ENCODE results near the gene DTYMK. TPM values are rescaled to one million over a fixed set of nuclear protein-coding genes. Genes with fewer than 3 reads are reported as not detected.

DTYMK gene
- total RNA-seq, 2 experiments from 2014 or later: 54.8 to 57.7 TPM

GRCh38 chr2:241652142-241652541 is 34.5 kb downstream of the DTYMK start:
- H3K4me3 Mint-ChIP-seq: no peak overlapping the region
- no peaks in the 10 kb centered on the region for H3K9me3 Mint-ChIP-seq
- ChIA-PET CTCF (interaction anchor here (1.3 kb wide), 1 partner anchor 226 kb away, joined by 3 read pairs; no protein-coding TSS in a partner anchor), POLR2A (interaction anchor here (1.6 kb wide), 1 partner anchor 14 kb away, joined by 6 read pairs; the partner anchor contains the start of gene ATG4B)
- no peak overlapping the region for H3K27ac Mint-ChIP-seq
- H3K4me1 Mint-ChIP-seq: peaks cover 3% of the 10 kb centered on the region
- DNase-seq: no peak
- no peaks in the 10 kb centered on the region for H3K27me3 Mint-ChIP-seq
- H3K36me3 Mint-ChIP-seq (ENCODE audit: low read depth): peaks cover 29% of the 10 kb centered on the region

DNA sequence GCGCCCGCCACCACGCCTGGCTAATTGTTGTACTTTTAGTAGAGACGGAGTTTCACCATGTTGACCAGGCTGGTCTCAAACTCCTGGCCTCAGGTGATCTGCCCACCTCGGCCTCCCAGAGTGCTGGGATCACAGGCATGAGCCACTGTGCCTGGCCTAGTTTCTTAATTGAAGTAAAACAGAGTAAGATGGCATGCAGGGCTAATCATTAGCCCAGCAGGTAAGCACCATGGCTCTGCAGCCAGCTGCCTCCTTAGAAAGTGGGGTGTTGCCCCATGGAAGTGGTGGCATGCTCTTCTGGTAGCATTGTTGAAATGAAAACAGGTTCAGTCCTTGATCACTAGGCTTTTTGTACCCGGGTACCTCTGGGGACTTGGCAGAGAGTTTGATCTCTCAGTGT is 36.7 kb downstream of the DTYMK start:
- Mint-ChIP-seq H3K4me3 (no peak overlapping the region), H3K27ac (no peak overlapping the region), H3K4me1 (peaks cover 3% of the 10 kb centered on the region), H3K9me3 (no peaks in the 10 kb centered on the region), H3K27me3 (no peaks in the 10 kb centered on the region), H3K36me3 (ENCODE audit: low read depth) (peaks cover 18% of the 10 kb centered on the region)
- DNase-seq: no peak
- POLR2A ChIA-PET: no interaction called here
- CTCF ChIA-PET: no interaction called here

- POLR2A ChIA-PET: interaction anchor here (1.9 kb wide), 1 partner anchor 11 kb away, joined by 9 read pairs; the partner anchor contains the start of gene ATG4B
- H3K36me3 Mint-ChIP-seq (ENCODE audit: low read depth): peaks cover 17% of the 10 kb centered on the region
- DNase-seq: no peak
- no peaks in the 10 kb centered on the region for H3K9me3 Mint-ChIP-seq
- H3K27ac Mint-ChIP-seq: no peak overlapping the region
- no peaks in the 10 kb centered on the region for H3K27me3 Mint-ChIP-seq
- CTCF ChIA-PET: no interaction called here
- H3K4me1 Mint-ChIP-seq: peaks cover 3% of the 10 kb centered on the region
- H3K4me3 Mint-ChIP-seq: no peak overlapping the region
Measured at GRCh38 chr2:241649404-241649803, 37.2 kb downstream of the DTYMK start.

DNA sequence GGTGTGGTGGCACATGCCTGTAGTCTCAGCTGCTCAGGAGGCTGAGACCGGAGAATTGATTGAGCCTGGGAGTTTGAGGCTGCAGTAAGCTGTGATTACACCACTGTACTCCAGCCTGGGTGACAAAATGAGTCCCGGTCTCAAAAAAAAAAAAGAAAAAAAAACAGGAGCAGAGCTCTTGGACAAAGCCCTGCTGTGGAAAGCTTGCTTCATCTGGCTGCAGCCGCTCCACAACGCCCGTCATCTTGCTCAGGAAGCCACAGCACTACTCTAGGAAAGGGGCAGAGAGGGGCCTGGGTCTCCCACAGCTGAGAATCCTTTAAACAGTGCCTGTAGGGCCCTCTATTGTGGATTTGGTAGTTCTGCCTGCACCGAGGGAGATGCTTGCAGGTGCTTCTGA is 38.2 kb downstream of the DTYMK start:
- no peaks in the 10 kb centered on the region for H3K9me3 Mint-ChIP-seq
- ChIA-PET CTCF (no interaction called here), POLR2A (interaction anchor here (0.9 to 1.9 kb wide), 2 partner anchors 10 to 38 kb away, joined by 3 to 9 read pairs; partner anchors contain the start of genes ATG4B and DTYMK)
- no peaks in the 10 kb centered on the region for H3K27me3 Mint-ChIP-seq
- H3K4me3 Mint-ChIP-seq: no peak overlapping the region
- H3K27ac Mint-ChIP-seq: no peak overlapping the region
- H3K36me3 Mint-ChIP-seq (ENCODE audit: low read depth): peaks cover 19% of the 10 kb centered on the region
- peaks cover 3% of the 10 kb centered on the region for H3K4me1 Mint-ChIP-seq
- DNase-seq: no peak

GRCh38 chr2:241645915-241646645 is 40.5 kb downstream of the DTYMK start:
- Mint-ChIP-seq H3K27me3 (no peaks in the 10 kb centered on the region), H3K27ac (no peak overlapping the region), H3K4me1 (peaks cover 7% of the 10 kb centered on the region), H3K4me3 (no peak overlapping the region), H3K36me3 (ENCODE audit: low read depth) (peaks cover 12% of the 10 kb centered on the region), H3K9me3 (no peaks in the 10 kb centered on the region)
- ChIA-PET POLR2A (interaction anchor here (0.9 to 1.6 kb wide), 2 partner anchors 8 to 10 kb away, joined by 3 to 6 read pairs; partner anchors contain the start of gene ATG4B), CTCF (interaction anchor here (0.7 kb wide), 1 partner anchor 232 kb away, joined by 3 read pairs; no protein-coding TSS in a partner anchor)
- no peak for DNase-seq

DNA sequence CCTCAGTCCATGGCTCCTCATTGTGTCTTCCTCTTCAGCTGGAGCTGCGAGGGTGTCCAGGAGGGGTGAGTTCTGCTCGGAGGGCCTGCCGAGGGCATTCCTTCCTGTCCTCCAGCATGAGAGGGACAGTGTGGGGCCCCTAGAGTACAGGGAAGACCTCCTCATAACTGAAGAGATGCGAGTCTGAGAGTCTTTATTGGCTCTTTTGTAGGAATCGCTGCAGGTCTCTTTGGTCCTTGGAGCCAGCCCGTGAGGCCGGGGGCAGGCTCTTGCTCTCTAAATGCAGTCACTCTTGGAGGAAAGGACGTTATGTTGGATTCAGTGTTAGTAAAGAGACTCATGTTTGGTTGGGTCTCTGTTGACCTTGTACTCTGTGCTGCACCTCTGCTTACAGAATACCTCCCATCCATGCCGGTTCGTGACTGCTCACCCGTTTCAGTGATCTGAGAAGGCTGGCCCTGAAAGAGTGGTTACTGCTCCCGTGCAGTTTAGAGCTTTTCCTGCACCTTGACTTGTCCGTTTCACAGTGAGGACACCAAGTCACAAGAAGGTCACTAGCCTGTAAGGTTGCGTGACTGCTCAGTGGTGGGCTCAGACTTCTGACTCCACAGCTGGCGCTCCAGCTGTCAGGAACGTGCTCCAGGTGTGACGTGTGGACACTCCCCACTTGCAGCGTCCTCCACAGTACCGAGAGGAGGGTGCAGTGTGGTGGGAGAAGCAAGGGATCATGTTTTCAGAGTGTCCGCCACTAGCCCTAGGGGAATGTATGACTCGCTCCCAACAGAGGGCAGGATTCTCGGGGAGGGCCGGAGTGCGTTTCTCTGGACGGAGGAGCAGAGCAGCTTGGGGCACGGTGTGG is 41.3 kb downstream of the DTYMK start:
- CTCF ChIA-PET: no interaction called here
- no peak overlapping the region for H3K4me3 Mint-ChIP-seq
- POLR2A ChIA-PET: no interaction called here

DNA sequence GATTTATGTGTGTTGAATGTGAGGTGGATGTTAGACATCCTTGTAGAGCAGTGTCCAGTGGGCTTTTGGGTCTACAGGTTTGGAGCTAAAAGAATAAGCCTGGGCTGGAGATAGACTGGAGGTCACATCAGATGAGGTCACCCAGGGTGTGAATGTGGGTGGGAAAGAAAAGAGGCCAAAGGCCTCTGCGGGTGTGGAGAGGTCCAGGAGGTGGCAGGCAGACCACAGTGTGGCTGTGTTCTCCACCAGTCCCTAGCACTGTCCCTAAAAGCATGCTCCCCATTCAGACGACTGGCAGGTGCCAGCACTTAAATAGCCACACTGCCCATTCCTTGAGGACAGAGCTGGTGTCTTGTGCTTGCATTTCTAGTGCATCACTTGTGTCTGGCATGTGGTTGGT is 45.0 kb downstream of the DTYMK start:
- POLR2A ChIA-PET: interaction anchor here (0.7 kb wide), 1 partner anchor 15 kb away, joined by 3 read pairs; no protein-coding TSS in a partner anchor
- peaks cover 36% of the 10 kb centered on the region for H3K4me1 Mint-ChIP-seq
- H3K27me3 Mint-ChIP-seq: no peaks in the 10 kb centered on the region
- H3K9me3 Mint-ChIP-seq: peaks cover 4% of the 10 kb centered on the region
- H3K36me3 Mint-ChIP-seq (ENCODE audit: low read depth): peaks cover 32% of the 10 kb centered on the region
- no peak for DNase-seq
- CTCF ChIA-PET: interaction anchor here (1.0 to 2.8 kb wide), 2 partner anchors 17 to 31 kb away, joined by 3 to 10 read pairs; no protein-coding TSS in a partner anchor
- H3K27ac Mint-ChIP-seq: no peak overlapping the region
- no peak overlapping the region for H3K4me3 Mint-ChIP-seq

More for the DNA sequence above, 41.3 kb downstream of the DTYMK start:
- Mint-ChIP-seq H3K27me3 (no peaks in the 10 kb centered on the region), H3K4me1 (peaks cover 15% of the 10 kb centered on the region), H3K9me3 (no peaks in the 10 kb centered on the region), H3K27ac (no peak overlapping the region), H3K36me3 (ENCODE audit: low read depth) (peaks cover 15% of the 10 kb centered on the region)
- DNase-seq: no peak

DNA sequence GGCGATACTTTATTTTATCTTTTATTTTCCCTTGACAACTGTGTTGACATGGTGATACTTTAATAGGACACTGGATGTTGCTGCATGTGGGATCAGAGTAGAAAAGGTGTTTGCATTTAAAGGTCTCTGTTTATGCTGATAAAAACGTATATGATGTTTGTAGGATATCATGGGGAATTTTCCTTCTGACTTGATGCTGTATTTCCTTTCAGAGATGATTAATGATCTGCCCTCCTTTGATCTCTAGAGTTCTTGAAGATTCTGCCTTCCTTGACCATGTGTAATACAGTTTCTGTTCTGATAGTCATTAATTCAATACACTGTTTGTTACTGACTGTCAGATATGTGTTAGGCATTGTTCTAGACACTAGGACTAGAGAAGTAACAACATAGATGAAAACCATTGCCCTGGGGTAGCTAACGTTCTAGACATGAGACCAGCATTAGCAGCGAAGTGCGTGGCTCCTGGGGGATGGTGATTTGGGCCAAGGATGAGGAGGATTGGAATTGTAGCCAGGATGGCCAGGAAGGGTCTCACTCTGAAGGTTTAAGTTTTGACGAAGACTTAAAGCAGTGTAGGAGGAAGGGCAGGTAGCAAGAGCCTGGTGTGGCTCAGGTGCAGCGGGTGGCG is 46.3 kb downstream of the DTYMK start:
- H3K27me3 Mint-ChIP-seq: no peaks in the 10 kb centered on the region
- no peak overlapping the region for H3K4me3 Mint-ChIP-seq
- POLR2A ChIA-PET: no interaction called here
- H3K27ac Mint-ChIP-seq: no peak overlapping the region
- peaks cover 4% of the 10 kb centered on the region for H3K9me3 Mint-ChIP-seq
- CTCF ChIA-PET: interaction anchor here (2.8 kb wide), 1 partner anchor 19 kb away, joined by 10 read pairs; no protein-coding TSS in a partner anchor
- peaks cover 42% of the 10 kb centered on the region for H3K4me1 Mint-ChIP-seq
- H3K36me3 Mint-ChIP-seq (ENCODE audit: low read depth): peaks cover 29% of the 10 kb centered on the region
- no peak for DNase-seq

DNA sequence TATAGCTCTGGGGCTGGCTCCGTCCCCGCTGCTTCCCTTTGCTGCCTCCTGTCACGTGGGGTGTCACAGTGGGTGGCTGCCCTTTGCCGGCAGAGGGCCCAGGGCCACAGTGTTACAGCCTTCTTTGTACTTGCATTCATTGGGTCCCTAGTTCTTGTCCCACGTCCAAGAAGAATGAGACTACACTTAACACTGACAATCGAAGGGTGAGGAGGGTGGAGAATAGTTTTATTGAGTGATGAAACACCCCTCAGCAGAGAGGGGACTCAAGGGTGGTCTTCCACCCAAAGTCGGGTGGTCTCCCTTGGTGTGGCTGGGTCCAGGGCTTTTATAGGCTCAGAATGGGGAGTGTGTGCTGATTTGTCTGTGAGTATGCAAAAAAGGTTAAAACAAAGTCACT is 47.2 kb downstream of the DTYMK start:
- ChIA-PET CTCF (interaction anchor here (1.2 to 1.9 kb wide), 2 partner anchors 19 to 63 kb away, joined by 3 to 10 read pairs; partner anchors contain the start of gene ING5), POLR2A (interaction anchor here (4.1 kb wide), 1 partner anchor 22 kb away, joined by 21 read pairs; no protein-coding TSS in a partner anchor)
- no peak overlapping the region for H3K27ac Mint-ChIP-seq
- H3K4me3 Mint-ChIP-seq: no peak overlapping the region
- DNase-seq: no peak
- peaks cover 4% of the 10 kb centered on the region for H3K9me3 Mint-ChIP-seq
- peaks cover 31% of the 10 kb centered on the region for H3K36me3 Mint-ChIP-seq (ENCODE audit: low read depth)
- peaks cover 48% of the 10 kb centered on the region for H3K4me1 Mint-ChIP-seq
- no peaks in the 10 kb centered on the region for H3K27me3 Mint-ChIP-seq

DNA sequence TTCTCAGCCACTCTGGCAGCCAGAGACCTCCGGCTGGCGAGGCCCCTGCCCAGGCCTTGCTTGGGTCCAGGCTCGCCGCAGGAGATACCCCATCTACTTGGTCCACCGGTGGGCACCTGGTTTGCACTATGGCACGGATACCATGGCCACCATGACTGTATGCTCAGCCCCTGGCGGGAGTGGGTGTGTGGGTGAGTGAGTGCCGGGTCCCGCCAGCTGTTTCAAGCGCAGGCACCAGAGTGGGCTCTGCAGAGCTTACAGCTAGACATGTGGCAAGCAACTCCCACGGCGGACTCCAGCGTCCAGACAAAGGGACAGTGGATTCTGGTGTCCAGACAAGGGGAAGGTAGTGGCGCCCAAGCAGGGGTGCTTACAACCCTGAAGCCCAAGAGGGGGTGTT is 47.7 kb downstream of the DTYMK start:
- CTCF ChIA-PET: interaction anchor here (1.1 to 1.9 kb wide), 4 partner anchors 20 to 63 kb away, joined by 3 to 10 read pairs (median 6); partner anchors contain the start of genes DTYMK and ING5
- peaks cover 48% of the 10 kb centered on the region for H3K4me1 Mint-ChIP-seq

GRCh38 chr2:241637795-241638660 is 48.6 kb downstream of the DTYMK start:
- H3K4me3 Mint-ChIP-seq: peak overlapping the region; percentile 89
- ChIA-PET CTCF (interaction anchor here (0.6 to 1.9 kb wide), 9 partner anchors 21 to 488 kb away, joined by 3 to 10 read pairs (median 3); partner anchors contain the start of genes DTYMK, ING5 and PASK), POLR2A (interaction anchor here (0.8 to 4.1 kb wide), 14 partner anchors 9 to 1052 kb away, joined by 3 to 21 read pairs (median 6); partner anchors contain the start of genes CAPN10, D2HGDH, DTYMK and ING5)
- H3K27ac Mint-ChIP-seq: peak overlapping the region; percentile 78
- peaks cover 48% of the 10 kb centered on the region for H3K4me1 Mint-ChIP-seq
- H3K36me3 Mint-ChIP-seq (ENCODE audit: low read depth): peaks cover 35% of the 10 kb centered on the region
- DNase-seq: peak; percentile 43
- no peaks in the 10 kb centered on the region for H3K27me3 Mint-ChIP-seq
- peaks cover 4% of the 10 kb centered on the region for H3K9me3 Mint-ChIP-seq

More for the DNA sequence above, 47.7 kb downstream of the DTYMK start:
- no peak for DNase-seq
- Mint-ChIP-seq H3K27me3 (no peaks in the 10 kb centered on the region), H3K36me3 (ENCODE audit: low read depth) (peaks cover 30% of the 10 kb centered on the region), H3K27ac (no peak overlapping the region), H3K4me3 (peak overlapping the region; percentile 89), H3K9me3 (peaks cover 4% of the 10 kb centered on the region)
- POLR2A ChIA-PET: interaction anchor here (0.9 to 4.1 kb wide), 7 partner anchors 8 to 489 kb away, joined by 4 to 21 read pairs (median 7); partner anchors contain the start of genes ING5, PASK and PPP1R7

Measured in activated CD4-positive, alpha-beta memory T cell treated with anti-CD3 and anti-CD28 coated beads, Interleukin-2, amount 10 ng/mL, durations not matched to agents 7 days and 5 days (primary cell).